Activated CD4-positive, CD25-positive, alpha-beta regulatory T cell treated with anti-CD3 and anti-CD28 coated beads, Interleukin-2, amount 50 U/mL, for 72 hours (primary cell): Measurements from ENCODE around the gene PAK4.
A peak's percentile ranks its signal among the peaks of the same experiment; 100 is the strongest.
"Not testable (repeated sequence)": the region's sequence is repeated elsewhere in the genome, so short reads cannot be mapped to it uniquely, and the experiment has no call there.

ENCODE experiments used
- DNase-seq: peaks from one replicate; pipeline ENCODE4 v3.0.0; 2021

Gene PAK4

DNA sequence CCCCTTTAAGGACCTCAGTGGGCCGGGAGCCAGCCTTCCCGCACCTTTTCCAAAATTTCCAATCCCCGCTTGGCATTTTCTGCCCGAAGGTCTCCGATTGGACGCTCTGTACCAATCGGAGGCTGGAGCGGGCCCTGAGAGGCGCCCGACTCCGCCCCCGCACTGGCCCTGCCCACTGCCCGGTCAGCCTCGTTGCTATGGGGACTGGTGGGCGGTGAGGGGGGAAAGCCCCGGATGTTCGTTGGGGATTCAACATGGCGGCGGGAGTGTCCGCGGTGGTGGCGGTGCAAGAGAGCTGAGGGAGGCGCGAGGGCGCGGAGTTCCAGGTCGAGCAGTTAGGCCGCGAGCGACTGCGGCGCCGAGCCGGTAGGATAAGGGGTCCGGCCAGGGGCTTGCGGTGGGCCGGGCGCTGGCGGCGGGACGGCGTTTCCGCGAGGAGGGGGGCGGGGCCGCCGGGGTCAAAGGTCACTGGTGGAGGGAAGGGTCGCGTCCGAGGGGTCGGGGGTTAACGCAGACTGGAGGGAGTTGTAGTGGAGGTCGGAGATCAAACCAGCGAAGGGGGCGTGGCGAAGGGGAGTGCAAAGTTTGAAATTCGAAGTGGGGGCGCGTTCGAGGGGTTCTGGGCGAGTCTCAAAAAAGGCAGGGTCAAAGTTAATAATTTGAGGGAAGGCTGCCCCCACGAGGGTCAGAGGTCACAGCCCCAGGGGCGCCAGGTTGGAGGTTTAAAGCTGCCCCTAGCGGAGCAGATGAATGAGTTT, at the start of gene PAK4:
PAK4 (plus strand) TSS at position 233 of the 758 bp plus-strand sequence. CDS start 43,768 bp downstream, outside the sequence.
- DNase-seq = peak; percentile 98

- DNase-seq = no peak
These were observed 48.3 kb upstream of the PAK4 start for GRCh38 chr19:39077323-39077722.

DNA sequence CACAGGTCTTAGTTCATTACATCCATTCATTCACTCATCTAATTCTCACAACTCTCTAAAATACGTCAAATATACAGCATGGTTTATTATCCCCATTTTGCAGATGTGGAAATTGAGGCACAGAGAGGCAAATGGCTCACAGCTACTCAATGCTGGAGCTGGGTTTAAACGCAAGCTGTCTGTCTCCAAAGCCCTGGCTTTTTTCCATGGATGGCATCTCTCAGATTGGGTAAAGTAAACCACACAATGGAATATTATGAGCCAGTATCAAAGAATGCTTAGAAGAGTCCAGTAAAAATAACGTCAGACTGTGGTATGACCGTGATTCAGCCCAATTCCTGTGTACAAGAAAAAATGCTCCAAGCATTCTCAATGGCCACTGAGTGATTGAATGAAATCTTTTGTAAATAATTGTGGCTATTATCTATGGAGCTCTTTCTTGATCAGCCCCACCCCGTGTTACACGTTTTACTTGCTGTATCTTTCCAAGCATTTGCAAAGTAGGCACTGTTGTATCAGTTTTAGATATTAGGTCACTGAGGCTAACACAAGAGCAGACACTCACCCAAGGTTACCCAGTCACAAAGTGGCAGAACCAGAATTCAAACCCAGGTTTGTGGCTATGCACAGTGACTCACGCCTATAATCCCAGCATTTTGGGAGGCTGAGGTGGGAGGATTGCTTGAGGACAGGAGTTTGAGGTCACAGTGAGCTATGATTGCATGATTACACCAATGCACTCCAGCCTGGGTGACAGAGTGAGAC, 47.0 kb upstream of the PAK4 start:
- no peak for DNase-seq

DNA sequence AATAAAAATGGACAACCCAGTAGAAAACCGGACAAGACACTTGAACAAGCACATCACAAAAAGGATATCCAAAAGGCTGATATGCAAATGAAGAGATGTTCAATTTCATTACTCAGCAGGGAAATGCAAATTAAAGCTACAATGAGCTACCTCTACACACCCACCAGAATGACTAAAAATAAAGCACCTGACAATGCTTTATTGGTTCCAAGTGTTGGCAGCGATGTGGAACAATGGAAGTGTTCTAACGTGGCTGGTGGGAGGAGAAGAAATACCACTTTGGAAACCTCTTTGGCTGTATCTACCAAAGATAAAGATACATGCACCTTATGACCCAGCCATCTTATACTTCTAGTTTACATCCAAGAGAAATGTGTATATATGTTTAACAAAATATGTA, 45.2 kb upstream of the PAK4 start:
- DNase-seq = no peak

DNA sequence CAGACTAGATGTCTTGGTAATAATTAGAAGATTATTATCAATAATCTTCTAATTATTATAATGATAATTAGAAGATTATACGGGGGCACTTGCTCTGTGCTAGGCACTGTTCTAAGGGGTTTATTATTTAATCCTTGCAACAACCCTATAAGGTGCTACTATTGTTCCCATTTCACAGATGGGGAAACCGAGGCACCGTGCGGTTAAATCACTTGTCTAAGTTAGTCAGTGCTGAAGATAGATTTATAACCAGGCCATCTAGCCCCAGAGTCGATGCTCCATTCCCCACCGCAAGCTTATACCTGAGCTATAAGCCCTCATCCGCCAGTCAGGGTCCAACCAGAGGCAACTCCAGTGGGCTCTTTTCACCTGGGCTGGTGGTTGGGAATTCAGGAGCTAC, 43.4 kb upstream of the PAK4 start:
- DNase-seq = no peak

GRCh38 chr19:39082745-39083598, 42.6 kb upstream of the PAK4 start:
- no peak for DNase-seq

DNA sequence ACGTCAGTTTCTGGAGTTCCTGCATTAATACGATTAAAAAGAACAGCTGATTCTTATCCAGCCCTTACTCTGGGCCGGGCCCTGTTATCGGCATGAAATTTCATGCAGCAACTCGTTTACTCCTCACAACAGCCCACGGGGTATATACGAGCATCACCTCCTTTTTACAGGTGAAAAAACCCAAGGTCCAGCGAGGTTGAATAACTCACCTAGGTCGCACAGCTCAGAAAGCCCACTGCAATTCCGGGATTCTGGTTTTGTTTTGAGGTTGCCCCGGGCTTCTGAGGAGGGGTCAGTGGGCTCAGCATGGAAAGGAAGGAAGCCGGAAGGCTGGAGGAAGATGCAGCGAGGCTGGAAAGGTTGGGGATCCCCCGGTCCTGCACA, 42.0 kb upstream of the PAK4 start:
- no peak for DNase-seq

GRCh38 chr19:39083983-39084731, 41.4 kb upstream of the PAK4 start, which contains the start of gene ACP7:
ACP7 (plus strand) TSS chr19:39084368; CDS start chr19:39085270, 902 bp downstream.
- DNase-seq = no peak

GRCh38 chr19:39084732-39085080, 40.9 kb upstream of the PAK4 start:
- no peak for DNase-seq

DNA sequence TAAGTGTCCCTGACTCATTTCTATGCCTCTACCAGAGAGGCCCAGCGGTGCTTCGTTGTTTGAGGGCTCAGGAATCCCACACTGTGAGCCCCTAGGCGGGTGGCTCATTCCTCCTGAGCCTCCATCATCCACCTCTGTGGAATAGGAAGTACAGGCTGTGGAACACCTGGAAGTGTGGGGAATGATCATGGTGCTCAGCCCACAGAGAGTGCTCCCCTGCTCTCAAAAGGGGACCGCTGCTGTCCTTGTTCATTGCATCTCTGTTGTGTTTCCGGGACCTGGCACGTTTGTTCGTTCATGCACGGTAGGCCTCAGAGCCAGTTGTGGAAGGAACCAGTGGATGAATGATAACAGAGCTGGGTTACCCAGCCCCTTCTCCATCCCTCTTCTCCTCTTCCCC, 40.2 kb upstream of the PAK4 start:
- DNase-seq = no peak

GRCh38 chr19:39086386-39086785, 39.2 kb upstream of the PAK4 start:
- DNase-seq = no peak

- no peak for DNase-seq
These were observed 37.5 kb upstream of the PAK4 start for GRCh38 chr19:39087907-39088686.

- DNase-seq = not testable (repeated sequence)
These were observed 35.6 kb upstream of the PAK4 start for GRCh38 chr19:39090016-39090415.

DNA sequence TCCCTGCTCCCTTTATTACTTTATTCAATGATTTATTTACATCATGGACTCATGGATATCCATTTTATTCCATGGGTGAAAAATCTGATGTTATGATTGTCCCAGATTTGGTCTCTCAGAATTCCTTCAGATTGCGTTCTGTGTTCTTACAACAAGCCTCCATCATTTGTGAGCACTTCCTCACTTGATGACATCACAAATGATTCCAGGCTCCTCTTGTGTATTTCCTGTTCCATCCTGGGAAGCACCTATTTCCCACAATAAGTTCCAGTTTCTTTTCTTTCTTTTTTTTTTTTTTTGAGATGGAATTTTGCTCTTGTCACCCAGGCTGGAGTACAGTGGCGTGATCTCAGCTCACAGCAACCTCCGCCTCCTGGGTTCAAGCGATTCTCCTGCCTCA, 34.7 kb upstream of the PAK4 start:
- no peak for DNase-seq

DNA sequence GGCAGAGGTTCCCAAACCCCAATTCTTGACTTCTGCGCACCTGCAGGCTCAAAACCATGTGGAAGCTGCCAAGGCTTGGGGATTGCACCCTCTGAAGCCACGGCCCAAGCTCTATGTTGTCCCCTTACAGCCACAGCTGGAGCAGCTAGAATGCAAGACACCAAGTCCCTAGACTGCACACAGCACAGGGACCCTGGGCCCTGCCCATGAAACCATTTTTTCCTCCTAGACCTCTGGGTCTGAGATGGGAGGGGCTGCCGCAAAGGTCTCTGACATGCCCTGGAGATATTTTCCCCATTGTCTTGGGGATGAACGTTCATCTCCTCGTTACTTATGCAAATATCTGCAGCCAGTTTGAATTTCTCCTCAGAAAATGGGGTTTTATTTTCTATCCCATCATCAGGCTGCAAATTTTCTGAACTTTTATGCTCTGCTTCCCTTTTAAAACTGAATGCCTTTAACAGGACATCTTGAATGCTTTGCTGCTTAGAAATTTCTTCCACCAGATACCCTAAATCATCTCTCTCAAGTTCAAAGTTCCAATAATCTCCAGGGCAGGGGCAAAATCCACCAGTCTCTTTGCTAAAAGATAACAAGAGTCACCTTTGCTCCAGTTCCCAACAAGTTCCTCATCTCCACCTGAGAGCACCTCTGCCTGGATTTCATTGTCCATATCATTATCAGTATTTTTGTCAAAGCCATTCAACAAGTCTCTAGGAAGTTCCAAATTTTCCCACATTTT, 29.6 kb upstream of the PAK4 start:
- not testable (repeated sequence) for DNase-seq

GRCh38 chr19:39097299-39097698, 28.3 kb upstream of the PAK4 start:
- DNase-seq = no peak

DNA sequence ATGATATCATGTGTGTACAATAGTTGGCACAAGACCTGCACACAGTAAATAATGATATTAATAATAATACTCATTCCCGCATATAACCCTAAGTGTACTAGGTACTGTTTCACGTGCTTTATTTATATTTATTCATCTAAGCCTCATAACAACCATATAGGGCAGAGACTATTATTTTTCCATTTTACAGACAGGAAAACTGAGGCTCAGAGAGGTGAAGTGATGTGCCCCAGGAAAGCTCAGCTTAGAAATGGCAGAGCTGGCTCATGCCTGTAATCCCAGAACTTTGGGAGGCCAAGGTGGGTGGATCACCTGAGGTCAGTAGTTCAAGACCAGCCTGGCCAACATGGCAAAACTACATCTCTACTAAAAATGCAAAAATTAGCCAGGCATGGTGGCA, 27.9 kb upstream of the PAK4 start:
- no peak for DNase-seq

DNA sequence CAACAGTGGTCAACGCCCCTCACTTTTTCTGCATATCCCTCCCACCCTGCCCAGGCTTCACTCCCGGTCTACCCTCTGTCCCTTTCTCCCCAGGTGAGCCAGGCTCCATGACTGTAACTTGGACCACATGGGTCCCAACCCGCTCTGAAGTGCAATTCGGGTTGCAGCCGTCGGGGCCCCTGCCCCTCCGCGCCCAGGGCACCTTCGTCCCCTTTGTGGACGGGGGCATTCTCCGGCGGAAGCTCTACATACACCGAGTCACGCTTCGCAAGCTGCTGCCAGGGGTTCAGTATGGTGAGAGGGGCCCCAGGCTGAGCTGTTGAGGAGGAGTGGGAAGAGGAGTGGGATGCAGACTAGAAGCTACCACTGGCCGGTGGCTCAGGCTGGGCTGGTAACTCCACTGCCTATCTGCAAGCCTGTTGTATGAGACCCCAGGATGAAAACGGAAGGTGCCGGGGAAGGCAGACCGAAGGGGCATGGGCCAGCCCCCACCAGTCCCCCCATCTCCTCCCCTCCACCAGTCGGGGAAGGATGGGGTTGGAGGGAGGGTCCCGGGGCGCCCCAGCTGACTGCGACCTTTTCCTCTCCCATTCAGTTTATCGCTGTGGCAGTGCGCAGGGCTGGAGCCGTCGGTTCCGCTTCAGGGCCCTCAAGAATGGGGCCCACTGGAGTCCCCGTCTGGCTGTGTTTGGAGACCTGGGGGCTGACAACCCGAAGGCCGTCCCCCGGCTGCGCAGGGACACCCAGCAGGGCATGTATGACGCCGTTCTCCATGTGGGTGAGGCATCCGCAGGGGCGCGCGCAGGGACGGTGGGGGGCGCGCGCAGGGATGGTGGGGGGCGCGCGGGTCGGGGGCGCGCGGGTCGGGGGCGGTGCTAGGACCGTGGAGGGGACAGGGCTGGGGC, 27.0 kb upstream of the PAK4 start:
- no peak for DNase-seq

- no peak for DNase-seq
These were observed 26.2 kb upstream of the PAK4 start for GRCh38 chr19:39099341-39099740.
